Measurements from ENCODE around the gene KCNK18.
A peak's percentile ranks its signal among the peaks of the same experiment; 100 is the strongest.

Gene KCNK18

DNA sequence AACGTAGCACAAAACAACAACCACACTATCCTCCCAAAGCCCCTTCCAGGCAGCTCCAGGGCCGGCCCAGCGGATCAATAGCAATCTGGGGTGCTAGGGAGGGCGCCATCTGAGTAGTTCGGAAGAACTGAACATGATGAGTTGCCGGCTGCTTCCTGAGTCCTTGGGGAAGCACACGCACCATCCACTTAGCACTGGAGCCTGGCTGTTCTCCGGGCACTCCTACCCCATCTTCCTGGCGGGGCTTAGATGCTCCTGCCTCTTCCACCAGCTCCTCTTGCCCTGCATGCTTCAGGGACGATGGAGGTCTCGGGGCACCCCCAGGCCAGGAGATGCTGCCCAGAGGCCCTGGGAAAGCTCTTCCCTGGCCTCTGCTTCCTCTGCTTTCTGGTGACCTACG lies at the start of gene KCNK18:
KCNK18 (plus strand) TSS at position 301 of the 400 bp plus-strand sequence; CDS start at position 301, 0 bp downstream.
- DNase-seq, result no peak
- in situ Hi-C loops (cut with MboI; ENCODE audit: low pct_unique_long_range_greater_than_20kb, low sequenced_read_pairs), result no loop called here

DNA sequence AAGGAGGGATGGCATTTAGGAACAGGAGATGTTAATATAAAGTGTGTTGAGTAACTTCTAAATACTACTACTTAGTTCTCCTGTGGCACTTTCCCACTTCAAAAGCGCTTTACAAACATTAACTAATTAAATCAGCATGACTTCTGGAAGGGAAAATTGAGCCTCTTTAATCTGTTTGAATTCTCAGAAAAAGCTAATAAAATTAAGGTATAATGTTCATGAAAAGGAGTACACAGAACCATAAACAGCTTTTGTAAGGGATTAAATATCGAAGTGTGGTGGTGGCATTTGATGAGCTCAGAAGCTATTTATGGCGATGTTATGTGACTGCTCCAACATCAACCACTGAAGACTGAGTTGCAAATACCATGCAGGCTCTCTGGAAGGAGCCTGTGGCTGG lies 49.0 kb upstream of the KCNK18 start:
- in situ Hi-C loops (cut with MboI; ENCODE audit: low pct_unique_long_range_greater_than_20kb, low sequenced_read_pairs), result no loop called here
- DNase-seq, result no peak

DNA sequence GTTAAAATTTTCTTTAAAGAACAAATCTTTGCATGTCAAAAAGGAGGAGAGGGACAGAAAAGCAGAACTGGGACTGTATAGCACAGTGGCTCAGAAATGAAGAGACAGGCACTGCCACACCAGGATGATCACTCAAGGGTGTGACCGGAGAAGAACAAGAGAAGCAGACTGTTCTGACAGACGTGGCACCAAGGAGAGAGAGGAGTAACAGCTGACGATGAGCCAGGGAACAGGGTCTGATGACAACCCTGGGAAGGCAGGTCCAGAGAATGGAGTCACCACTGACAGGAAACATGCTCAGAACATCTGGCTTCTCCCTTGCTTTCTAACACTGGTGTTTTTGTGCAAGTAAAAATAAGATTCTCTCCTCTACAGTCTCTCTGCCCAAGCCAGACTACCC lies 44.6 kb upstream of the KCNK18 start:
- in situ Hi-C loops (cut with MboI; ENCODE audit: low pct_unique_long_range_greater_than_20kb, low sequenced_read_pairs), result loop anchor here (25.0 kb wide), 1 partner anchor 340 kb away; no protein-coding TSS in a partner anchor

DNA sequence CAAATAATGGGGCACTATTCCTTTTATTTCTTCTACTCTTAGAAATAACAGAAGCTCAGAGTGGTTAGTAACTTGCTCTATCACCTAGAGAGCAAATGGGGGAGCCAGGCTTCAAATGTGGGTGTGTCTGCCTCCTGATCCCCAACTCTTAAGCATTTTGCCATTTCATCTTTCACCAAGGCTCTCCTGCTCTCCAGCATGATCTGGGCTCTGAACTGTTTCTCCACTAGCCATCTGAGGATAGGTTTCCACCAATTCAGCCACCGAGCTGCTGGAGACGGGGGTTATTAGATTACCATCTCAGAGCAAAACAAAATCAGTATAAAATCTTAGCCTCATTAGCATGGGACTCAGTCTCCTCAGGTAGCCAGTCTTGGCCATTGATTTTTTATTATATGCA lies 39.0 kb upstream of the KCNK18 start:
- no peak for DNase-seq
- in situ Hi-C loops (cut with MboI; ENCODE audit: low pct_unique_long_range_greater_than_20kb, low sequenced_read_pairs), result loop anchor here (25.0 kb wide), 1 partner anchor 346 kb away; no protein-coding TSS in a partner anchor

More for the DNA sequence above, 44.6 kb upstream of the KCNK18 start:
- no peak for DNase-seq

- no peak for DNase-seq
- in situ Hi-C loops (cut with MboI; ENCODE audit: low pct_unique_long_range_greater_than_20kb, low sequenced_read_pairs), result loop anchor here (25.0 kb wide), 1 partner anchor 347 kb away; no protein-coding TSS in a partner anchor
Measured at GRCh38 chr10:117159390-117159789, 37.9 kb upstream of the KCNK18 start.

GRCh38 chr10:117160567-117160966 lies 36.7 kb upstream of the KCNK18 start:
- in situ Hi-C loops (cut with MboI; ENCODE audit: low pct_unique_long_range_greater_than_20kb, low sequenced_read_pairs), result loop anchor here (25.0 kb wide), 1 partner anchor 348 kb away; no protein-coding TSS in a partner anchor
- DNase-seq, result no peak

DNA sequence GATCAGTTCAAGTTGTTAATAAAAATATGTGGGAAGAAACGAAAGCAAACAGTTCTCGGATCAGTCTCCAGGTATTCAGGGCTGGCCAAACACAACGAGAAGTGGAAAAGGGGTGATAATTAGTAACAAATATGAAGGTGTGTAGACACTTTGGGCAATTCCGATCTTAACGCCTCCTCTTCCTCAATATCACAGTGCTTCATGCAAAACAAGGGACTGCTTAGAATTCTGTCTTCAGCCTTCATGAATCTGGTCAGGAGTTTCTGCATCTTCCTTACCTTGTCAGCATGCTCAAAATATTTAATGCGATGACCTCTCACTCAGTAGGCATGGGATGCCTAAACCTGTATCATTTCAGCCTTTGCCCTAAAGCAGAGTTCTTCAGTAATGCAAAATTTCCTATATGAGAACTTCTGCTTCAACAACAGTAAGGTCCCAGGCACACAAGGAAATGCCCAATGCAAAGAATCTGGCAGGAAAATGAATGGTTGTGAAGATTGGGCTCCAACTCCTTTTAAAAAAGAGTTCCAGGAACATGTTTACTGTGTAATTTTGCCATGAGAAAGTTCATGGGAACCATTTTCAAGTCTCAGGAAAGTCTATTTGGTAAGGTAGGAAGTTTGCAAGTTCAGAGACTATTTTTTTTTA lies 35.8 kb upstream of the KCNK18 start:
- in situ Hi-C loops (cut with MboI; ENCODE audit: low pct_unique_long_range_greater_than_20kb, low sequenced_read_pairs), result loop anchor here (25.0 kb wide), 1 partner anchor 349 kb away; no protein-coding TSS in a partner anchor

DNA sequence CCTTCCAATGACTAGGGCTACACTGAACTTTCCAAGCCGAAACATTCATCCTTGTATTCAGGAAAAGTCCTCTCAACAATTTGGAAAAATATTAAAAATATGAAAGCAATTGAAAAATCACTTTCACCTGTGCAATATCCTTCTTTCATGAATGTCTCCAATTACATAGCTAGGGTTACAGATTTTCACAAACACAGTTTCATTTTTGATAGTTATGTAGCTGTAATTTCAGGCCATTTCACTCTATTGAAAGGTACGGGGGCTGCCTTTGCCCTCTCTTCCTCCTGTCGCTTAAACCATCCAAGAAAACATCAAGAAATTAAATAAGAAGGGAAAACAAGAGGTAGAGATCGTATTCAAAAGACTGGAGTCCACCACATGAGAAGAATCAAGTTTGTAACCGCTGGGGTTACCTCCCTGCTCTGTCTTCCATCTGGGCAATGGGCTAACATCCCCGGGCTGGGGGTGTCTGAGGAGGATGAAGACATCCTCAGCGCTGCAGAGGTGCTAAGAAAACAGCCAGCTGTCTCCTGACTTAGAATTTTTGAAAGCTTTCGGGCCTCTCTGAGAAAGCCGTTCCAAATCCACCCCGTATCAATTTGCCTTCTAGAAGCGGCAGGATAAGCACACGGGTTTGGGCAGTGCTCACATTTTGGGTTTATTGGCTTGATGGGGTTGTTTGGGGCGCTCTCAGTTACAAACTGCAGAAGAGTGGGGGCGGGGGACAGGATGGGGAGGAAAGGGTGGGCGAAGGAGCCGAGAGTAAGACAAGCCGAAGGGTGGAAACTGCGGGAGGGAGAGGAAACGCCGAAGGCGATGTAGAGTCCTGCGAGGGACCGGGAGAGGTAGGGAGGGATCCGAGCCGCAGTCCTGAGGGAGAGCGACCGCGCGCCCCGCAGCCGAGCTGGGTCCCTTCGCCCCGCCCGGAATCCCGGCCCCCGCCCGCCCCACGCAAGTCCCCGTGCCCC lies 34.9 kb upstream of the KCNK18 start:
- no peak for DNase-seq
- in situ Hi-C loops (cut with MboI; ENCODE audit: low pct_unique_long_range_greater_than_20kb, low sequenced_read_pairs), result loop anchor here (25.0 kb wide), 1 partner anchor 350 kb away; no protein-coding TSS in a partner anchor

More for the DNA sequence above, 35.8 kb upstream of the KCNK18 start:
- no peak for DNase-seq

GRCh38 chr10:117163061-117163953 lies 34.0 kb upstream of the KCNK18 start:
- in situ Hi-C loops (cut with MboI; ENCODE audit: low pct_unique_long_range_greater_than_20kb, low sequenced_read_pairs), result loop anchor here (25.0 kb wide), 1 partner anchor 351 kb away; no protein-coding TSS in a partner anchor
- peak; percentile 54 for DNase-seq

DNA sequence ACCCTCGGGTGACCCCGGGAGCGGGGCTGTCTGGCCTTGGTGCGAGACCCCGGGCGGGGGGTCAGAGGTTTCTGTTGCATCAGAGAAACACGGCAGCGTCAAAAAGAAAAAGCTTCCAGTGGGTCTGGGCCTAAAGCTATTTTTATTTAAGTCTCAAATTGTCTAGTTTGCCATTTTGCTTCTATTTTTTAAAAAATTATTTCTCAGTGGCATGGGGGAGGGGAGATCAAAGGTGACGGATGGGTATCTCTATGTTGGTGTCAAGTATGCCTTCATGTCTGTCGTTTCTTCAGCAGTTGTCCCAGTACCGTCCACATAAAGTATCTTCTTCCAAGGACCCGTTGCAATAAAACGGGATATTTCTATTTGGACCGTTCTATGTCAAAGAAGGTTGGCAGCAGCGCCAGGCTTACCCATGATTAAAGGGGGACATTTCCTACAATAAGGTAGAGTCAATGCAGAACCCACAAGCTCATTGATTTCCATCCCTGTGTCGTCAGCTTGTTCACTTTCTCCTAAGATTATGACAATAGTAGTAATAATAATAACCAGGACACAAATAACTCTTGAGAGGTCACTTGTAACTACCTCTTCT lies 33.2 kb upstream of the KCNK18 start:
- no peak for DNase-seq
- in situ Hi-C loops (cut with MboI; ENCODE audit: low pct_unique_long_range_greater_than_20kb, low sequenced_read_pairs), result loop anchor here (25.0 kb wide), 1 partner anchor 352 kb away; no protein-coding TSS in a partner anchor

DNA sequence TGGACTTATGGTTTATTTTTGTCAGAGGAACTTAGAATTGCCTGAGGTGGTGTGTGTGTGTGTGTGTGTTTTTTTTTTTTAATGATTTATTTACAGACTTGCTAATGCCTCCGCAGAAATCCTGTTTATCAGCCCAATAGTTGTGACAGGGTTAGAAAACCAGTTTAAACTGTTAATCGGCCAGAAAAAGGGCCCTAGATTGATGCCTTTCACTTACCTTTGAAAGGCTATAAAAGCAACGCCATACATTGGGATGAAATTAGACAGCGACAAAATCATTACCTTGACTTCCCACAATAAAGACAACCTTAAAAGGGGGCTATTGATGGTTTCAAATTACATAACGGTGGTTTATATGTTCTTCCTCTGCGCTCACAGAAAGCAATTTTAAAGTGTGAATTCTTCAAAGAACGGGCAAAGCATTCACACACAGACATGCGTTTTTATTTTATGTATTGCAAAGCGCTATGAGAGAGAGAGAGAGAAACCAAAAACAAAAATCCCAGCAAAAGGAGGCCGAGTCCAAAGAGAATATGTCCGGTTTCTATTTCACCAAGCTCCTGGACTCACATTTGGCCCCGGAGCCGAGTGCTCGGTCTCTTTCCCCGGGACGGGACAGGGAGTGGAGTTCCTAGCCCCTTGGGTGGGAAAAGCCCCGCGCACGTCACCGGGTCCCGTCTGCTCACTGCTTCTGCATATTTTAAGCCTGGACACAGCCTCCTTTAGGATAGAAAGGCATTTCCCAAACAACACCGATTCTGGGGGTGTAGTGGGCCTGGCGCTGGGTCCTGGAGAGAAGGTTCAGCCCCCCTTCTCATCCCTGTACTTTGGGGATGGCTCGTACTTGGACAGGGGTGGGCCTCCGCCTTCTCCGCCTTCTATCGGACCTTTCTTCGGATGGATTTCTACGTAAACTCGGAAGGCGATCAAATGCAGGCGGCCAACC lies 32.4 kb upstream of the KCNK18 start:
- no peak for DNase-seq
- in situ Hi-C loops (cut with MboI; ENCODE audit: low pct_unique_long_range_greater_than_20kb, low sequenced_read_pairs), result loop anchor here (25.0 kb wide), 1 partner anchor 353 kb away; no protein-coding TSS in a partner anchor

DNA sequence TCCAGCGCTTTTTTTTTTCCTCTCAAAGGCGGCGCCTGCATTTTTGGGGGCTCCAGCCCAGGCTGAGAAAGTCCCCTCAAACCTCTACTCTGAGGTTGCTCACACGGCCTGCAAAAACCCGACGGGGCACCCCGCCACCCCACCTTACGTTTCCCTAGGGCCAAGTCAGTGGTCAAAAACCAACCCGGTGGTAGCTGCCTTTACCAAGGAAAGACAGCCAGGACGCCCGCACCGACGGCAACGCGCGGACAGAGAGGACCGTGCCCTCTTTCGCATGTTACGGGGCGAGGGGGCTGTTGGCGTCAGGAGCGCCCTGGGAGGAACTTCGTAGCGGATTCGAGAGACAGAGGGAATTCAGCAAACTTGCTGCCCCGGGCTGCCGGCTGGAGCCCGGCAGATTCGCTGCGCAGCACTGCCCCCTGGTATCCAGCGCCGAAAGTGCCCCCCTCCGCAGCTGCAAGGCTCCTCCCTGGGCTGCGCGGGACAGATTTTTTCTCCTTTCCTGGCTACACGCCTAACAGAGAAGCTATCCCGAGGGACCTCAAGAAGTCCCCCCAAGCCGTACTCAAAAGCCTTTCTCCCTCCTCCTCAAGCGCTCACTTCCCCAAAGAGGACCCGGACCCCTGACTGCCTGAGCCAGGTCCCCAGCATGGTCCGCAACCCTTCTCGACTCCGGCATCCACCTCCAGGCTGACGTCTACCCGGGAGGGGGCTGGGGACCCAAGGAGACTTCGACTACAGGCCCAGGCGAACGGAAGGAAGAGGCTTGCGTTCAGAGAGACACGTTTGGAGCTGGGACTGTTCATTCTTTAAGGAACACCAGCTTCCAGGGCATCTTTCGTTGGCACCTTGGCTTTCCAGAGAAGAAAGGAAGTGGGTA lies 31.5 kb upstream of the KCNK18 start:
- peak; percentile 72 for DNase-seq
- in situ Hi-C loops (cut with MboI; ENCODE audit: low pct_unique_long_range_greater_than_20kb, low sequenced_read_pairs), result loop anchor here (25.0 kb wide), 1 partner anchor 353 kb away; no protein-coding TSS in a partner anchor

DNA sequence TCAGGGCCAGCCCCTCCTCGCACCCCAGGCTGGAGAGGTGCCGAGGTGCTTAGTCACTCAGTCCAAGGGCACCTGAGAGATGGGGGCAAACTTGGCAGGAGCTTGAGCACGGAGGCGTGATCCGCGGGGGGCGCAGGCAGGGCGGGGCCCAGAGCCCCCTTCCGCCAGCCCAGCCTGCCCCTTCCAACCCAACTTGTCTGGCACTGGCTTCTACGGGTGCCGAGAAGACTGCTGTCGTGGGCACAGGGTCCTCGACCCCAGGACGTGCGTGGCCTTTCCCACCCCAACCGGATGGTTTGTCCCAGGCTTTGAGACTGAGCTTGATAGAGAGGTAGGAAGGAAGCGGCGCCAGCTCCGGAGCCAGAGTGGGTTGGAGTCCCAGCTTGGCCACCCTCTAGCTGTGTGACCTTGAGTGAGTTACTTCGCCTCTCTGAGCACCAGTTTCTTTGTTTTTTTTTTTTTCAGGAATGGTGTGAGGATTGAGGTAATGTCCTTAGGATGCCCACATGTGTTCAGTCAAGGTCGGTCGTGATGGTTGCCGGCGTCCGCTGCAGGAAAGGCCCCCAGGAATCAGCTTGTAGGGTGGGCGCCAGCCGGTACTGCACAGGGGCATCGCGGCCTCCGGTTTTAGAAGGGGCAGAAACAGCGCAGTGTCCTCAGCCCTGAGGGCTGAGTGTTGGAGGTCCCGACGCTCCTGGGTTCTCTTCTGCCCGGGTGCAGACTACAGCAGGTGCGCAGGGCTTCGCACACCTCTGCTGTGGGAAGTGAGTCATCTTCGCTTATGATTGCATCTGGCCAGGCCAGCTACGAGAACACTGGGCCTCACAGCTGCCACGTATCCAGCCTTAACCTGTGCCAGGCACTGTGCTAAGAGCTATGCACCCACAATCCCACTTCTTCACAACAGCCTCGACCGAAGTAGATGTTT lies 30.6 kb upstream of the KCNK18 start:
- in situ Hi-C loops (cut with MboI; ENCODE audit: low pct_unique_long_range_greater_than_20kb, low sequenced_read_pairs), result loop anchor here (25.0 kb wide), 1 partner anchor 354 kb away; no protein-coding TSS in a partner anchor
- no peak for DNase-seq

- no peak for DNase-seq
- in situ Hi-C loops (cut with MboI; ENCODE audit: low pct_unique_long_range_greater_than_20kb, low sequenced_read_pairs), result loop anchor here (25.0 kb wide), 1 partner anchor 355 kb away; no protein-coding TSS in a partner anchor
Measured at GRCh38 chr10:117167346-117167788, 29.9 kb upstream of the KCNK18 start.

Data from KBM-7 (cell line).